ENCODE data around the gene CES5A. TPM values are rescaled to one million over a fixed set of nuclear protein-coding genes. Genes with fewer than 3 reads are reported as not detected.
A peak's percentile ranks its signal among the peaks of the same experiment; 100 is the strongest.
"Not testable (repeated sequence)": the region's sequence is repeated elsewhere in the genome, so short reads cannot be mapped to it uniquely, and the experiment has no call there.

The CES5A gene
- total RNA-seq, 1 experiment from 2014 or later = not detected

DNA sequence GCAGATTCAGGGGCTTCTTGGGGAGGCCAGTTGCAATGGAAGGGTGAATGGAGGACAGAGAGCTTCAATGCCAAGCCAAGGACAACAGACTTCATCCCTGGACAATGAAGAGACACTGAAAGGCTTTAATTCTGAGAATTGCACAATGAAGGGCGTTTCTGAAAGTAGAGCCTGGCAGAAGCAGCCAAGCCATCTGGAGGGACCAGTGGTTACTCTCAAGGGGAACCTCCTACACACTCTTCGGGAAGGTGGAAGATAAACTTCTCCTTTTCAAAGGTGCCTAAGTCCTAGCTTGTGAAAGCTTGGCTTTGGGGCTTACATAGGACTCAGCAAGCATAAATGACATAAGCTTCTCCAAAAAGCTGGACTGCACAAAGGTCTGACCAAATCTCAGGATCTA, 36.1 kb downstream of the CES5A start:
- BruUV-seq (replicated peaks) = no TSS peak
- Mint-ChIP-seq H3K4me1 (ENCODE audit: insufficient read depth, unreplicated experiment) (peaks cover 15% of the 10 kb centered on the region), H3K36me3 (ENCODE audit: insufficient read depth, unreplicated experiment) (no peaks in the 10 kb centered on the region), H3K27me3 (ENCODE audit: insufficient read depth, unreplicated experiment) (no peaks in the 10 kb centered on the region), H3K4me3 (ENCODE audit: unreplicated experiment) (no peak overlapping the region), H3K27ac (ENCODE audit: low read depth, unreplicated experiment) (no peak overlapping the region), H3K9me3 (ENCODE audit: unreplicated experiment) (no peaks in the 10 kb centered on the region)
- TF ChIP-seq, protein P1, sequence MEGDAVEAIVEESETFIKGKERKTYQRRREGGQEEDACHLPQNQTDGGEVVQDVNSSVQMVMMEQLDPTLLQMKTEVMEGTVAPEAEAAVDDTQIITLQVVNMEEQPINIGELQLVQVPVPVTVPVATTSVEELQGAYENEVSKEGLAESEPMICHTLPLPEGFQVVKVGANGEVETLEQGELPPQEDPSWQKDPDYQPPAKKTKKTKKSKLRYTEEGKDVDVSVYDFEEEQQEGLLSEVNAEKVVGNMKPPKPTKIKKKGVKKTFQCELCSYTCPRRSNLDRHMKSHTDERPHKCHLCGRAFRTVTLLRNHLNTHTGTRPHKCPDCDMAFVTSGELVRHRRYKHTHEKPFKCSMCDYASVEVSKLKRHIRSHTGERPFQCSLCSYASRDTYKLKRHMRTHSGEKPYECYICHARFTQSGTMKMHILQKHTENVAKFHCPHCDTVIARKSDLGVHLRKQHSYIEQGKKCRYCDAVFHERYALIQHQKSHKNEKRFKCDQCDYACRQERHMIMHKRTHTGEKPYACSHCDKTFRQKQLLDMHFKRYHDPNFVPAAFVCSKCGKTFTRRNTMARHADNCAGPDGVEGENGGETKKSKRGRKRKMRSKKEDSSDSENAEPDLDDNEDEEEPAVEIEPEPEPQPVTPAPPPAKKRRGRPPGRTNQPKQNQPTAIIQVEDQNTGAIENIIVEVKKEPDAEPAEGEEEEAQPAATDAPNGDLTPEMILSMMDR (IDR thresholded peaks at IDR 0.05; ENCODE audit: unreplicated experiment) = no peak
- intact Hi-C loops (cut with micrococcal nuclease) = no loop called here
- DNase-seq (ENCODE audit: unreplicated experiment) = no peak
- ChIA-PET CTCF (interaction anchor here (1.0 to 5.0 kb wide), 4 partner anchors 125 to 374 kb away, joined by 4 to 112 read pairs (median 33); no protein-coding TSS in a partner anchor), POLR2A (no interaction called here)

- Mint-ChIP-seq H3K9me3 (ENCODE audit: unreplicated experiment) (no peaks in the 10 kb centered on the region), H3K36me3 (ENCODE audit: insufficient read depth, unreplicated experiment) (no peaks in the 10 kb centered on the region), H3K27me3 (ENCODE audit: insufficient read depth, unreplicated experiment) (peaks cover 2% of the 10 kb centered on the region), H3K27ac (ENCODE audit: low read depth, unreplicated experiment) (peak overlapping the region; percentile 51), H3K4me3 (ENCODE audit: unreplicated experiment) (no peak overlapping the region), H3K4me1 (ENCODE audit: insufficient read depth, unreplicated experiment) (peaks cover 15% of the 10 kb centered on the region)
- ChIA-PET POLR2A (interaction anchor here (0.9 to 1.2 kb wide), 3 partner anchors 11 to 410 kb away, joined by 3 to 4 read pairs (median 3); no protein-coding TSS in a partner anchor), CTCF (interaction anchor here (1.0 to 1.2 kb wide), 4 partner anchors 123 to 372 kb away, joined by 3 to 4 read pairs (median 4); no protein-coding TSS in a partner anchor)
- intact Hi-C loops (cut with micrococcal nuclease) = no loop called here
- DNase-seq (ENCODE audit: unreplicated experiment) = peak; percentile 72
- TF ChIP-seq, protein P1 (IDR thresholded peaks at IDR 0.05; ENCODE audit: unreplicated experiment) = no peak
- BruUV-seq (replicated peaks) = no TSS peak
Measured at GRCh38 chr16:55836158-55836611, 39.0 kb downstream of the CES5A start.

- no peak overlapping the region for H3K4me3 Mint-ChIP-seq (ENCODE audit: unreplicated experiment)
- POLR2A ChIA-PET = interaction anchor here (0.9 to 1.2 kb wide), 3 partner anchors 10 to 410 kb away, joined by 3 to 4 read pairs (median 3); no protein-coding TSS in a partner anchor
- intact Hi-C loops (cut with micrococcal nuclease) = no loop called here
- CTCF ChIA-PET = interaction anchor here (0.6 to 1.2 kb wide), 6 partner anchors 17 to 371 kb away, joined by 3 to 4 read pairs (median 3); no protein-coding TSS in a partner anchor
- H3K27ac Mint-ChIP-seq (ENCODE audit: low read depth, unreplicated experiment) = no peak overlapping the region
- H3K4me1 Mint-ChIP-seq (ENCODE audit: insufficient read depth, unreplicated experiment) = peaks cover 15% of the 10 kb centered on the region
- no peaks in the 10 kb centered on the region for H3K36me3 Mint-ChIP-seq (ENCODE audit: insufficient read depth, unreplicated experiment)
- BruUV-seq (replicated peaks) = no TSS peak
- peaks cover 8% of the 10 kb centered on the region for H3K27me3 Mint-ChIP-seq (ENCODE audit: insufficient read depth, unreplicated experiment)
- peak; percentile 79 for DNase-seq (ENCODE audit: unreplicated experiment)
- TF ChIP-seq, protein P1 (IDR thresholded peaks at IDR 0.05; ENCODE audit: unreplicated experiment) = no peak
- H3K9me3 Mint-ChIP-seq (ENCODE audit: unreplicated experiment) = no peaks in the 10 kb centered on the region
Measured at GRCh38 chr16:55835581-55835980, 39.6 kb downstream of the CES5A start.

- H3K27ac Mint-ChIP-seq (ENCODE audit: low read depth, unreplicated experiment); H3K9me3 Mint-ChIP-seq (ENCODE audit: unreplicated experiment); intact Hi-C loops (cut with micrococcal nuclease): not testable (repeated sequence)
Measured at GRCh38 chr16:55835173-55835572, 40.0 kb downstream of the CES5A start.

More at GRCh38 chr16:55835173-55835572, 40.0 kb downstream of the CES5A start:
- ChIA-PET POLR2A (interaction anchor here (0.9 to 1.2 kb wide), 3 partner anchors 10 to 409 kb away, joined by 3 to 4 read pairs (median 3); no protein-coding TSS in a partner anchor), CTCF (interaction anchor here (0.6 to 1.2 kb wide), 5 partner anchors 18 to 133 kb away, joined by 3 to 4 read pairs (median 3); no protein-coding TSS in a partner anchor)
- Mint-ChIP-seq H3K27me3 (ENCODE audit: insufficient read depth, unreplicated experiment) (peaks cover 12% of the 10 kb centered on the region), H3K4me1 (ENCODE audit: insufficient read depth, unreplicated experiment) (peaks cover 15% of the 10 kb centered on the region)
- not testable (repeated sequence) for H3K4me3 Mint-ChIP-seq (ENCODE audit: unreplicated experiment); BruUV-seq (replicated peaks); DNase-seq (ENCODE audit: unreplicated experiment); H3K36me3 Mint-ChIP-seq (ENCODE audit: insufficient read depth, unreplicated experiment)

All from MCF 10A (cell line).